H9 (cell line): ENCODE results near the gene C9orf43. TPM values are rescaled to one million over a fixed set of nuclear protein-coding genes. Genes with fewer than 3 reads are reported as not detected.

Experiments used
- DNase-seq: peaks from one replicate; pipeline ENCODE4 v3.0.0-alpha.2; 2017
- H2AFZ ChIP-seq: one replicate; pipeline ENCODE4 v1.6.1; 2013; ENCODE audit warnings: mild to moderate bottlenecking, low read length, control low read depth, moderate library complexity
- H2AK5ac ChIP-seq: 2 replicates; pipeline ENCODE4 v1.6.1; 2013; ENCODE audit warnings: low read length, control low read depth, mixed read lengths; ENCODE audit not compliant: insufficient read length
- H2BK120ac ChIP-seq: one replicate; pipeline ENCODE4 v1.6.1; 2013; ENCODE audit warnings: low read depth, mild to moderate bottlenecking, low read length, control low read depth, inconsistent platforms; ENCODE audit not compliant: poor library complexity, severe bottlenecking
- H2BK12ac ChIP-seq: 2 replicates; pipeline ENCODE4 v1.6.1; 2013; ENCODE audit warnings: low read length, control low read depth, mixed read lengths, low read depth; ENCODE audit not compliant: insufficient read length
- H2BK15ac ChIP-seq: 2 replicates; pipeline ENCODE4 v1.6.1; 2013; ENCODE audit warnings: low read depth, low read length, control low read depth
- H2BK20ac ChIP-seq: one replicate; pipeline ENCODE4 v1.6.1; 2013; ENCODE audit warnings: low read depth, mild to moderate bottlenecking, low read length, control low read depth, inconsistent platforms; ENCODE audit not compliant: poor library complexity, severe bottlenecking
- H2BK5ac ChIP-seq: 2 replicates; pipeline ENCODE4 v1.6.1; 2013; ENCODE audit warnings: low read length, control low read depth, mixed read lengths; ENCODE audit not compliant: insufficient read length
- H3K14ac ChIP-seq: 2 replicates; pipeline ENCODE4 v1.6.1; 2013; ENCODE audit warnings: low read length, control low read depth; ENCODE audit not compliant: insufficient read depth
- H3K18ac ChIP-seq: 2 replicates; pipeline ENCODE4 v1.6.1; 2013; ENCODE audit warnings: low read depth, mild to moderate bottlenecking, mixed read lengths, low read length, control low read depth; ENCODE audit not compliant: insufficient read length
- H3K23ac ChIP-seq: 2 replicates; pipeline ENCODE4 v1.6.1; 2013; ENCODE audit warnings: low read length, control low read depth, mixed read lengths, low read depth; ENCODE audit not compliant: insufficient read length
- H3K23me2 ChIP-seq: 2 replicates; pipeline ENCODE4 v1.6.1; 2013; ENCODE audit warnings: low read depth, mild to moderate bottlenecking, mixed read lengths, low read length, control low read depth; ENCODE audit not compliant: insufficient read length, poor library complexity, severe bottlenecking
- H3K27ac ChIP-seq: 2 replicates; pipeline ENCODE4 v1.5.1; 2013; ENCODE audit warnings: low read length, control low read depth, mixed read lengths, low read depth; ENCODE audit not compliant: insufficient read length
- H3K27me3 ChIP-seq: 2 replicates; pipeline ENCODE4 v1.6.1; 2013; ENCODE audit warnings: low read length, control low read depth, inconsistent platforms; ENCODE audit not compliant: insufficient read depth
- H3K4ac ChIP-seq: 2 replicates; pipeline ENCODE4 v1.6.1; 2013; ENCODE audit warnings: low read depth, mild to moderate bottlenecking, control low read depth, inconsistent platforms, low read length, moderate library complexity
- H3K4me1 ChIP-seq: 2 replicates; pipeline ENCODE4 v1.6.1; 2013; ENCODE audit warnings: low read length, control low read depth, inconsistent platforms; ENCODE audit not compliant: insufficient read depth
- H3K4me2 ChIP-seq: 2 replicates; pipeline ENCODE4 v1.6.1; 2013; ENCODE audit warnings: low read length, control low read depth, mixed read lengths; ENCODE audit not compliant: insufficient read length, insufficient read depth
- H3K56ac ChIP-seq: 2 replicates; pipeline ENCODE4 v1.6.1; 2013; ENCODE audit warnings: low read depth, mild to moderate bottlenecking, mixed read lengths, low read length, control low read depth; ENCODE audit not compliant: insufficient read length
- H3K79me1 ChIP-seq: 2 replicates; pipeline ENCODE4 v1.6.1; 2013; ENCODE audit warnings: low read depth, mild to moderate bottlenecking, moderate library complexity, low read length, control low read depth, inconsistent platforms; ENCODE audit not compliant: insufficient read depth, poor library complexity, severe bottlenecking
- H3K79me2 ChIP-seq: 2 replicates; pipeline ENCODE4 v1.6.1; 2013; ENCODE audit warnings: low read length, control low read depth, inconsistent platforms; ENCODE audit not compliant: insufficient read depth
- H3K9ac ChIP-seq: 2 replicates; pipeline ENCODE4 v1.6.1; 2013; ENCODE audit warnings: low read length, control low read depth, mixed read lengths; ENCODE audit not compliant: insufficient read length; ENCODE audit errors: extremely low read depth
- H3K9me3 ChIP-seq: one replicate; pipeline ENCODE4 v1.6.1; 2013; ENCODE audit warnings: low read depth, low read length, inconsistent platforms; ENCODE audit not compliant: control insufficient read depth
- H3T11ph ChIP-seq: one replicate; pipeline ENCODE4 v1.6.1; 2013; ENCODE audit warnings: mild to moderate bottlenecking, low read length, control low read depth, inconsistent platforms
- H4K20me1 ChIP-seq: one replicate; pipeline ENCODE4 v1.6.1; 2013; ENCODE audit not compliant: control insufficient read depth, insufficient read length, insufficient read depth
- H4K5ac ChIP-seq: 2 replicates; pipeline ENCODE4 v1.6.1; 2013; ENCODE audit warnings: low read depth, mild to moderate bottlenecking, mixed read lengths, low read length, control low read depth; ENCODE audit not compliant: insufficient read length
- H4K8ac ChIP-seq: replicated peaks from 2 replicates; pipeline ENCODE4 v1.6.1; 2013; ENCODE audit warnings: low read length, control low read depth, mixed read lengths, low read depth; ENCODE audit not compliant: insufficient read length
- H4K91ac ChIP-seq: 2 replicates; pipeline ENCODE4 v1.6.1; 2013; ENCODE audit warnings: low read depth, mild to moderate bottlenecking, moderate library complexity, mixed read lengths, low read length, control low read depth; ENCODE audit not compliant: insufficient read length
- H3K27ac Mint-ChIP-seq, 3 experiments: 2 replicates in 2 of 3; 3 replicates in 1 of 3; pipeline ENCODE4 v1.8.0; 2020 to 2021; ENCODE audit warnings: mixed read lengths in 3 of 3, mild to moderate bottlenecking in 1 of 3, moderate library complexity in 1 of 3
- H3K27me3 Mint-ChIP-seq: 2 replicates; pipeline ENCODE4 v1.8.0; 2021; ENCODE audit warnings: low read depth, mild to moderate bottlenecking, moderate library complexity, mixed read lengths
- H3K36me3 Mint-ChIP-seq, 3 experiments: 2 replicates in 2 of 3; 3 replicates in 1 of 3; pipeline ENCODE4 v1.8.0; 2020 to 2021; ENCODE audit warnings: low read depth in 3 of 3, mixed read lengths in 3 of 3; ENCODE audit not compliant: insufficient read depth in 1 of 3
- H3K4me1 Mint-ChIP-seq, 2 experiments: 2 replicates each; pipeline ENCODE4 v1.8.0; 2020; ENCODE audit warnings: mixed read lengths in 2 of 2
- H3K4me3 Mint-ChIP-seq, 2 experiments: 2 replicates in 1 of 2; 3 replicates in 1 of 2; pipeline ENCODE4 v1.8.0; 2020 to 2021; ENCODE audit warnings: mild to moderate bottlenecking in 2 of 2, mixed read lengths in 2 of 2, moderate library complexity in 1 of 2
- H3K9me3 Mint-ChIP-seq, 2 experiments: 2 replicates in 1 of 2; 3 replicates in 1 of 2; pipeline ENCODE4 v1.8.0; 2020; ENCODE audit warnings: mild to moderate bottlenecking in 2 of 2, mixed read lengths in 2 of 2, moderate library complexity in 1 of 2
- WGBS: extraction: QIAGEN DNeasy Blood & Tissue Kit; methylation state at CpG from one replicate; pipeline ENCODE4 v1.1.7; 2013; ENCODE audit warnings: missing lambda C conversion rate, low lambda C conversion rate, mixed read lengths; ENCODE audit not compliant: insufficient read length; ENCODE audit errors: extremely low coverage; 5-methylcytosine and 5-hydroxymethylcytosine counted together
- total RNA-seq: library from RNA; stranded (reverse); gene quantifications from 2 replicates; pipeline ENCODE4 v1.2.1, GENCODE V29; 2021
- TF ChIP-seq, protein P1 (sequence below): fragments of 200-600 bp; sonication (generic); conservative IDR thresholded peaks from 3 replicates; pipeline ENCODE4 v1.8.0; 2021; ENCODE audit warnings: antibody characterized with exemption, mild to moderate bottlenecking

The C9orf43 gene
- total RNA-seq, 1 experiment from 2014 or later = 0.57 TPM

DNA sequence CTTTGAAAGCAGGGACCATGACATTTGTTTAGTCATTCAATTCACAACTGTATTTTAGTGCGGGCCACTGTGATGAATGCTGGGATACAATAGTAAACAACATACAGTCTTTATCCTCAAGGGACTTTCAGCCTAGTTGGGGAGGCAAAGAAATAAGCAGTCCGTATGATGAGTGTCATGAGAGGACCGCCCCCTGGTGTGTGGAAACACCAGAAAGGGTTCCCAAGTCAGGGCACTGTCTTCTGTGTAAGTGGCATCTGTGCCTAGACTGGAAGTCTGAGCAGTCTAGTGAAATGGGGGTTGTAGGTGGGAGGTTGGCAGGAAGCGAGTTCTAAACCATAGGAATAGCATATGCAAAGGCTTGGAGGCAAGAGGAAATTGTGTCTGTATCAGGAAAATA lies 6.8 kb downstream of the C9orf43 start:
- Histone ChIP-seq H3K79me2 (no peaks in the 10 kb centered on the region), H3K18ac (no peak overlapping the region), H2BK5ac (no peak overlapping the region), H2AK5ac (no peak overlapping the region), H2BK20ac (no peak overlapping the region), H3K79me1 (no peaks in the 10 kb centered on the region), H4K20me1 (no peaks in the 10 kb centered on the region), H3K14ac (no peak overlapping the region), H3K27me3 (no peaks in the 10 kb centered on the region), H3K9ac (no peak overlapping the region), H3K23ac (no peak overlapping the region), H3K4me1 (no peaks in the 10 kb centered on the region), H3K4me2 (no peak overlapping the region), H2BK15ac (no peak overlapping the region), H4K8ac (no peak overlapping the region), H2BK12ac (no peak overlapping the region), H3T11ph (no peak overlapping the region), H3K23me2 (no peaks in the 10 kb centered on the region), H3K4ac (no peak overlapping the region), H4K91ac (no peak overlapping the region), H3K56ac (no peak overlapping the region), H4K5ac (no peak overlapping the region), H3K9me3 (no peaks in the 10 kb centered on the region), H2BK120ac (no peak overlapping the region), H2AFZ (no peak overlapping the region), H3K27ac (no peak overlapping the region)
- no peak overlapping the region for H3K4me3 Mint-ChIP-seq
- H3K9me3 Mint-ChIP-seq = no peaks in the 10 kb centered on the region
- TF ChIP-seq, protein P1, sequence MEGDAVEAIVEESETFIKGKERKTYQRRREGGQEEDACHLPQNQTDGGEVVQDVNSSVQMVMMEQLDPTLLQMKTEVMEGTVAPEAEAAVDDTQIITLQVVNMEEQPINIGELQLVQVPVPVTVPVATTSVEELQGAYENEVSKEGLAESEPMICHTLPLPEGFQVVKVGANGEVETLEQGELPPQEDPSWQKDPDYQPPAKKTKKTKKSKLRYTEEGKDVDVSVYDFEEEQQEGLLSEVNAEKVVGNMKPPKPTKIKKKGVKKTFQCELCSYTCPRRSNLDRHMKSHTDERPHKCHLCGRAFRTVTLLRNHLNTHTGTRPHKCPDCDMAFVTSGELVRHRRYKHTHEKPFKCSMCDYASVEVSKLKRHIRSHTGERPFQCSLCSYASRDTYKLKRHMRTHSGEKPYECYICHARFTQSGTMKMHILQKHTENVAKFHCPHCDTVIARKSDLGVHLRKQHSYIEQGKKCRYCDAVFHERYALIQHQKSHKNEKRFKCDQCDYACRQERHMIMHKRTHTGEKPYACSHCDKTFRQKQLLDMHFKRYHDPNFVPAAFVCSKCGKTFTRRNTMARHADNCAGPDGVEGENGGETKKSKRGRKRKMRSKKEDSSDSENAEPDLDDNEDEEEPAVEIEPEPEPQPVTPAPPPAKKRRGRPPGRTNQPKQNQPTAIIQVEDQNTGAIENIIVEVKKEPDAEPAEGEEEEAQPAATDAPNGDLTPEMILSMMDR = no peak
- WGBS = no CpG with 5 or more reads among the region's 4 CpGs
- no peaks in the 10 kb centered on the region for H3K27me3 Mint-ChIP-seq
- H3K4me1 Mint-ChIP-seq = no peaks in the 10 kb centered on the region
- no peak for DNase-seq
- no peaks in the 10 kb centered on the region for H3K36me3 Mint-ChIP-seq
- H3K27ac Mint-ChIP-seq = no peak overlapping the region
